GM12878 (cell line): ENCODE results near the gene PPP3CA. TPM values are rescaled to one million over a fixed set of nuclear protein-coding genes. Genes with fewer than 3 reads are reported as not detected.
A peak's percentile ranks its signal among the peaks of the same experiment; 100 is the strongest.

Source experiments
- ATAC-seq: fragments of 200-7000 bp; cut with Tn5 transposase; 3 replicates; pipeline ENCODE4 v1.9.1; 2020; ENCODE audit warnings: mild to moderate bottlenecking, moderate library complexity
- BruUV-seq: library from RNA; stranded (reverse); fragments of 400-500 nt; replicated peaks from 2 replicates; lab custom pipeline; 2021; lab: Mats Ljungman, UMichigan
- CTCF ChIA-PET: fragments of 300-600 bp; sonication (Branson Sonifier 250); formaldehyde crosslinking; extraction: SDS; loops from one replicate; lab custom pipeline; 2021; ENCODE audit warnings: inconsistent platforms; lab: Yijun Ruan, JAX
- POLR2A ChIA-PET: fragments of 350-600 bp; formaldehyde crosslinking; extraction: SDS; loops from one replicate; lab custom pipeline; 2021; ENCODE audit warnings: inconsistent platforms; lab: Charles Lee
- RAD21 ChIA-PET: fragments of 300-600 bp; sonication (Branson Sonifier 250); formaldehyde crosslinking; loops from one replicate; lab custom pipeline; 2023; ENCODE audit warnings: antibody characterized with exemption; ENCODE audit not compliant: unreplicated experiment; lab: Charles Lee
- SMC1A ChIA-PET: fragments of 300-600 bp; sonication (Branson Sonifier 250); formaldehyde crosslinking; loops from one replicate; lab custom pipeline; 2023; ENCODE audit not compliant: unreplicated experiment, uncharacterized antibody; lab: Charles Lee
- DNase-seq: peaks from one replicate; pipeline ENCODE4 v3.0.0-alpha.2; 2011; ENCODE audit warnings: low read depth, low spot score
- FAIRE-seq: peaks from 3 replicates; lab custom pipeline; 2011; peaks lifted over from hg19 to GRCh38; lab: Jason Lieb, UNC
- H2AFZ ChIP-seq: 2 replicates; pipeline ENCODE4 v1.6.0; 2011; ENCODE audit warnings: low read depth, low read length, control low read depth; ENCODE audit not compliant: control insufficient read depth
- H3K27ac ChIP-seq: 2 replicates; pipeline ENCODE4 v1.5.1; 2011; ENCODE audit warnings: control low read depth; ENCODE audit not compliant: control insufficient read depth, insufficient read depth
- H3K27me3 ChIP-seq, 2 experiments: replicated peaks in 1 of 2; 2 replicates each; pipeline versions ENCODE4 v1.6.0 to v1.6.1; 2011; ENCODE audit warnings: low read length in 1 of 2; ENCODE audit not compliant: control insufficient read depth in 2 of 2, insufficient read depth in 2 of 2
- H3K36me3 ChIP-seq, 2 experiments: 2 replicates each; pipeline ENCODE4 v1.5.1; 2011; ENCODE audit warnings: low read length in 1 of 2; ENCODE audit not compliant: control insufficient read depth in 2 of 2, insufficient read depth in 2 of 2
- H3K4me1 ChIP-seq: 2 replicates; pipeline ENCODE4 v1.6.1; 2011; ENCODE audit warnings: mild to moderate bottlenecking, low read length, moderate library complexity, mixed read lengths; ENCODE audit not compliant: control insufficient read depth, insufficient read depth
- H3K4me2 ChIP-seq: 2 replicates; pipeline ENCODE4 v1.6.0; 2011; ENCODE audit warnings: control low read depth; ENCODE audit not compliant: control insufficient read depth, insufficient read depth
- H3K4me3 ChIP-seq: fragments of 200-600 bp; sonication (generic); 2 replicates; pipeline ENCODE4 v1.5.1; 2016
- H3K79me2 ChIP-seq: 2 replicates; pipeline ENCODE4 v1.6.0; 2011; ENCODE audit warnings: low read length; ENCODE audit not compliant: control insufficient read depth, insufficient read depth
- H3K9ac ChIP-seq: 2 replicates; pipeline ENCODE4 v1.8.0; 2011; ENCODE audit warnings: low read length, control low read depth, mixed read lengths; ENCODE audit not compliant: control insufficient read depth, insufficient read depth
- H3K9me3 ChIP-seq: replicated peaks from 3 replicates; pipeline ENCODE4 v1.5.1; 2011; ENCODE audit warnings: mild to moderate bottlenecking, low read length; ENCODE audit not compliant: control insufficient read depth, insufficient read depth
- H4K20me1 ChIP-seq: 2 replicates; pipeline ENCODE4 v1.6.0; 2011; ENCODE audit not compliant: control insufficient read depth, insufficient read depth
- ESRRA ChIP-seq: IDR thresholded peaks from 2 replicates; pipeline ENCODE4 v1.6.1; 2012; ENCODE audit warnings: mild to moderate bottlenecking, low read length, improper control_type of control experiment
- PKNOX1 ChIP-seq: fragments of 450-650 bp; IDR thresholded peaks from 2 replicates; pipeline ENCODE4 v1.6.1; 2016; ENCODE audit warnings: mild to moderate bottlenecking
- RELA ChIP-seq: fragments of 450-650 bp; IDR thresholded peaks from 2 replicates; pipeline ENCODE4 v1.8.0; 2014; ENCODE audit warnings: borderline replicate concordance; ENCODE audit not compliant: partially characterized antibody
- SIX5 ChIP-seq: IDR thresholded peaks from 2 replicates; pipeline ENCODE4 v1.6.1; 2011; ENCODE audit warnings: mild to moderate bottlenecking, low read depth, low read length, moderate library complexity; ENCODE audit not compliant: severe bottlenecking
- WRNIP1 ChIP-seq: IDR thresholded peaks from 2 replicates; pipeline ENCODE4 v1.6.1; 2011; ENCODE audit warnings: low read depth, low read length, improper control_type of control experiment, borderline replicate concordance
- ZBED1 ChIP-seq: IDR thresholded peaks from 2 replicates; pipeline ENCODE4 v1.6.1; 2016; ENCODE audit warnings: borderline replicate concordance
- WGBS: methylation state at CpG from one replicate; pipeline ENCODE4 v1.1.6; 2016; ENCODE audit warnings: low lambda C conversion rate; ENCODE audit not compliant: insufficient replicate concordance, insufficient coverage; ENCODE audit errors: missing lambda C conversion rate; 5-methylcytosine and 5-hydroxymethylcytosine counted together
- in situ Hi-C: fragments of 300-500 bp; cut with MboI; formaldehyde crosslinking; loops from 9 replicates; pipeline ENCODE4 v1.14.3; 2018; ENCODE audit warnings: mixed read lengths
- intact Hi-C: fragments of 100-400 bp; cut with micrococcal nuclease; formaldehyde crosslinking; loops from one replicate; pipeline ENCODE4 v1.14.2; 2022; ENCODE audit not compliant: unreplicated experiment
- polyA plus RNA-seq, 11 experiments: library from polyadenylated mRNA; depleted of rRNA in 4 of 11; unstranded in 6 of 11; stranded (reverse) in 5 of 11; fragments of >200 nt; fragmentation: Nextera tagmentation in 4 of 11; fragmentation: Illumina TruSeq in 1 of 11; extraction: Ambion mirVana in 4 of 11; extraction: Trizol in 1 of 11; gene quantifications; 1 replicate in 1 of 11; 2 replicates in 10 of 11; pipeline versions ENCODE4 v1.2.1 to v1.2.3, GENCODE V29; 2011 to 2016; ENCODE audit warnings: inconsistent platforms in 2 of 11, missing spikeins in 2 of 11, low read depth in 1 of 11
- total RNA-seq, 4 experiments: library from RNA; depleted of rRNA in 3 of 4; stranded (reverse); fragments of >200 nt in 3 of 4; fragmentation: Illumina TruSeq in 1 of 4; extraction: Trizol in 1 of 4; gene quantifications; 2 replicates each; pipeline versions ENCODE4 v1.2.1 to v1.2.3, GENCODE V29; 2013 to 2021

The PPP3CA gene
- total and polyA plus RNA-seq, 10 of the 15 experiments (the other 5 are each of a cell fraction or from before 2014, with no cell fraction given): 0.33 to 9.0 (median 1.0) TPM

DNA sequence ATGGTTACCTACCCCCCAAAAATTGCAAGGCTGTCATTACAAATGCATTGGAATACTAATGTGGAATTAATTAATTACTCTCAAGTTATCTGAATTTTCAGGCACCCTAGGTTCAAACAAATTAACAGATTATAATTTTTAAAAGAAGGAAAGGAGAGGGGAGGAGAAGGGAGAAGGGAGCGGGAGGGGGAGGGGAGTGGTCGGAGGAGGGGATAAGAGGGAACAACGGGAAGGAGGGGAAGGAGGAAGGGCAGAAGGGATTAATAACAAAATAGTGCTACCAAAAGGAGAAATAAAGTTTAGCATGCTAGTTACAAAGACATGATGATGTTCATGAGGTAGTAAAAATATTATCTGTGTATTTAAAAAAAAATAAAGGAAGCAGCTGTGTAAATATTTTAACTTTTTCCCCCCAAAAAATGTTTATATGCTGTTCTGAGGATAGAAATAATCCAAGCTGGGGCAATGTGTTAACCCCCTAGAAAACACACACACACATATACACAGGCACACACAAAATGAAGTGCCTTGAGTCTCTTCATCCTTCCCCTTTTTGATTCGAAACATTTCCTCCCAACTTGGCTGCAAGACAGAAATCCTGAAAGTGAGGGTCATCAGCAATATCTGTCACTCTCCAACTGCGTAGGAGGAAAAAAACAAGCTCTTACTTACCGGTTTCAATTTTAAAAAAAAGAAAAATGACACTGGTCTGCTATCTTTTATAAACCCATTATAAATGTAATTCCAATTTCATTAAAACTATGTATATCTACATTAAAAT is 58.8 kb downstream of the PPP3CA start:
- ChIA-PET POLR2A (no interaction called here), CTCF (interaction anchor here (1.3 kb wide), 1 partner anchor 11 kb away, joined by 4 read pairs; no protein-coding TSS in a partner anchor), RAD21 (no interaction called here), SMC1A (interaction anchor here (1.6 kb wide), 1 partner anchor 18 kb away, joined by 6 read pairs; no protein-coding TSS in a partner anchor)
- WGBS: 22% methylated on average over 3 of the region's 6 CpGs
- FAIRE-seq: no peak
- TF ChIP-seq RELA (no peak), SIX5 (no peak), WRNIP1 (no peak), ZBED1 (no peak), ESRRA (no peak), PKNOX1 (peak; percentile 33; the same call in 1 of the 2 replicates)
- no peaks in the 10 kb centered on the region for H3K4me1 ChIP-seq
- H3K9ac ChIP-seq: no peak overlapping the region
- in situ Hi-C loops: no loop called here
- no peak overlapping the region for H3K4me3 ChIP-seq
- no peaks in the 10 kb centered on the region for H3K36me3 ChIP-seq
- H3K79me2 ChIP-seq: no peaks in the 10 kb centered on the region
- H3K9me3 ChIP-seq: no peaks in the 10 kb centered on the region
- H4K20me1 ChIP-seq: no peaks in the 10 kb centered on the region
- H3K4me2 ChIP-seq: no peak overlapping the region
- no peak overlapping the region for H3K27ac ChIP-seq
- no peaks in the 10 kb centered on the region for H3K27me3 ChIP-seq
- no peak overlapping the region for H2AFZ ChIP-seq
- intact Hi-C loops: no loop called here
- no TSS peak for BruUV-seq
- ATAC-seq: no peak
- DNase-seq: no peak
